ENCODE data around the gene MAJIN.

Gene MAJIN

DNA sequence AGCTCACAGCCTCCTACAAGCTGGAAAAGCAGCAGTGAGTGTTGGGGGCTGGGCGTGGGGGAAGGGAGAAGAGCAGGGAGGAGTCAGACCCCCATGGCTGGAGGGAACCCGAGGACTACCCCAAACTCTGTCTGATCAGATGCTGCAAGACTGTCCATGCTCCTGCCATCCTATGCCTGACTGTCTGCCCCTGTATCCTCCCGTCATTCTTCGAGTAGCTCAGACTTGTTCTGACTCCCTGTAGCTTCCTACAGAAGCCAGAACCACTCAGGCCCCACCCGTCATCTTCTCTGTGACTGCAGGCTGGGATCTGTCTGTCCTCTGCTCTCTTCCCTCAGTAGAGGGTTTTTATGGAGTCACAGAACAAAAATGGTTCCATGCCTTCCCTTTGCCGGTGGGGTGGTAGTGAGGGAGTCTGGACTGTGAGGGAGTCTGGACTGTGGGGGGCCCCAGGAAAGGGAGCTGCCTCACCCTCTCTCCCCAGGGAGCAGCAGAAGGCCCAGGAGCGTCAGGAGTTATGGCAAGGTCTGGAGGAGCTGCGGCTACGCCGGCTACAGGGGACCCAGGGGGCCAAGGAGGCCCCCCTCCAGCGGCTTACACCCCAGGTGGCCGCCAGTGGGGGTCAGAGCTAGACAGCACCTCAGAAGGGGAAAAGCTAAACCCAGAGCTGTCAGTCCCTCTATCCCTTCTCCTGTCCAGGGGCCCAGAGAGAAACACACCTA is 38.5 kb downstream of the MAJIN start:
- Histone ChIP-seq H3K4me3 (ENCODE audit: low read length) (no peak overlapping the region), H3K27me3 (ENCODE audit: low read depth, low read length) (0 out of 2 replicates have a peak, but pooled peaks cover under 1% of the 10 kb centered on the region), H3K9me3 (ENCODE audit: insufficient read depth, low read length) (no peaks in the 10 kb centered on the region), H3K36me3 (replicated peaks; ENCODE audit: low read depth, low read length) (peaks cover 15% of the 10 kb centered on the region), H4K20me1 (ENCODE audit: insufficient read depth, low read length) (no peaks in the 10 kb centered on the region), H3K79me2 (ENCODE audit: low read length) (no peaks in the 10 kb centered on the region), H3K27ac (ENCODE audit: low read length) (no peak overlapping the region), H3K4me2 (ENCODE audit: low read length) (no peak overlapping the region), H3K9ac (ENCODE audit: low read length) (no peak overlapping the region), H3K4me1 (ENCODE audit: low read length) (no peaks in the 10 kb centered on the region), H2AFZ (ENCODE audit: low read depth, low read length) (no peak overlapping the region)
- no peak for TF ChIP-seq EZH2phosphoT487 (IDR thresholded peaks at IDR 0.05; ENCODE audit: low read depth)
- TF ChIP-seq, protein P1, sequence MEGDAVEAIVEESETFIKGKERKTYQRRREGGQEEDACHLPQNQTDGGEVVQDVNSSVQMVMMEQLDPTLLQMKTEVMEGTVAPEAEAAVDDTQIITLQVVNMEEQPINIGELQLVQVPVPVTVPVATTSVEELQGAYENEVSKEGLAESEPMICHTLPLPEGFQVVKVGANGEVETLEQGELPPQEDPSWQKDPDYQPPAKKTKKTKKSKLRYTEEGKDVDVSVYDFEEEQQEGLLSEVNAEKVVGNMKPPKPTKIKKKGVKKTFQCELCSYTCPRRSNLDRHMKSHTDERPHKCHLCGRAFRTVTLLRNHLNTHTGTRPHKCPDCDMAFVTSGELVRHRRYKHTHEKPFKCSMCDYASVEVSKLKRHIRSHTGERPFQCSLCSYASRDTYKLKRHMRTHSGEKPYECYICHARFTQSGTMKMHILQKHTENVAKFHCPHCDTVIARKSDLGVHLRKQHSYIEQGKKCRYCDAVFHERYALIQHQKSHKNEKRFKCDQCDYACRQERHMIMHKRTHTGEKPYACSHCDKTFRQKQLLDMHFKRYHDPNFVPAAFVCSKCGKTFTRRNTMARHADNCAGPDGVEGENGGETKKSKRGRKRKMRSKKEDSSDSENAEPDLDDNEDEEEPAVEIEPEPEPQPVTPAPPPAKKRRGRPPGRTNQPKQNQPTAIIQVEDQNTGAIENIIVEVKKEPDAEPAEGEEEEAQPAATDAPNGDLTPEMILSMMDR (IDR thresholded peaks at IDR 0.05; ENCODE audit: low read depth, low read length), result no peak

DNA sequence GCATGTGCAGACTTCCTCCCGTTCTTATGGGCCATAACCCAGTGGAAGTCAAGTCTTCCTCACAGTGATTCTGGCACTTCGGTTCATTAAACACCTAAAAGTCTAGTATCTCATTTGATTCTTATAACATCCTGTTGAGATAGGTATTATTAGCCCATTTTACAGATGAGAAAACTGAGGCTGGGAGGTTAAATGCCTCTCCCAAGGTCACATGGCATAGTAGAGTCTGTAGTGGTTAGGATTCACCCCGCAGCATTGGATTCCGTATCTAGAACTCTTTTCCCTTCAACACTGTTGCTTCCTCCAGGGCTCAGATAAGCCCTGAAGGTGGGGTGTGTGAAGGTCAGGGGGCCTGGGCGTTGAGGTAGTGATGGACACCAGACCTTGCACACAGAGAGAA is 39.6 kb downstream of the MAJIN start:
- Histone ChIP-seq H4K20me1 (ENCODE audit: insufficient read depth, low read length) (no peaks in the 10 kb centered on the region), H3K4me3 (ENCODE audit: low read length) (no peak overlapping the region), H3K9me3 (ENCODE audit: insufficient read depth, low read length) (no peaks in the 10 kb centered on the region), H3K27me3 (ENCODE audit: low read depth, low read length) (no peaks in the 10 kb centered on the region), H2AFZ (ENCODE audit: low read depth, low read length) (no peak overlapping the region), H3K9ac (ENCODE audit: low read length) (no peak overlapping the region), H3K36me3 (replicated peaks; ENCODE audit: low read depth, low read length) (peaks cover 19% of the 10 kb centered on the region), H3K4me1 (ENCODE audit: low read length) (no peaks in the 10 kb centered on the region), H3K27ac (ENCODE audit: low read length) (no peak overlapping the region), H3K79me2 (ENCODE audit: low read length) (no peaks in the 10 kb centered on the region), H3K4me2 (ENCODE audit: low read length) (no peak overlapping the region)
- TF ChIP-seq, protein P1 (IDR thresholded peaks at IDR 0.05; ENCODE audit: low read depth, low read length), result no peak
- no peak for TF ChIP-seq EZH2phosphoT487 (IDR thresholded peaks at IDR 0.05; ENCODE audit: low read depth)

DNA sequence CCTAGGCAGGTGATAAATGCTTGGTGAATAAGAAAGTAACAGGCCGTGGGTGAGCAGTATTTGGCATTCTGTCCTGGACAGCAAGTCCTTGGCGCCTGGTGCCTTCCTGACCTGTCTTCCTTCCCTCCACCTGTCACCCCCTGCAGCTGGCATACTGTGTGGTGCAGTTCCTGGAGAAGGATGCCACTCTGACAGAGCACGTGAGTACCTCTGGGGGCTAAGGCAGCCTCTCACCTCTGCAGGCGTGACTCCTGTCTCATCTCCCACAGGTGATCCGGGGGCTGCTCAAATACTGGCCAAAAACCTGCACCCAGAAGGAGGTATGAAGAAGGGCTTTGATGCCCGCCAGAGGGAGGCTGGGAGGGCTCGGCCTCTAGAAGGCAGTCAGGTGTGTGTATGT is 40.6 kb downstream of the MAJIN start:
- Histone ChIP-seq H3K4me2 (ENCODE audit: low read length) (no peak overlapping the region), H3K9ac (ENCODE audit: low read length) (no peak overlapping the region), H3K27me3 (ENCODE audit: low read depth, low read length) (no peaks in the 10 kb centered on the region), H3K36me3 (replicated peaks; ENCODE audit: low read depth, low read length) (peaks cover 19% of the 10 kb centered on the region), H3K4me3 (ENCODE audit: low read length) (no peak overlapping the region), H3K27ac (ENCODE audit: low read length) (no peak overlapping the region), H3K4me1 (ENCODE audit: low read length) (no peaks in the 10 kb centered on the region), H4K20me1 (ENCODE audit: insufficient read depth, low read length) (no peaks in the 10 kb centered on the region), H3K79me2 (ENCODE audit: low read length) (no peaks in the 10 kb centered on the region), H3K9me3 (ENCODE audit: insufficient read depth, low read length) (no peaks in the 10 kb centered on the region), H2AFZ (ENCODE audit: low read depth, low read length) (no peak overlapping the region)
- no peak for TF ChIP-seq EZH2phosphoT487 (IDR thresholded peaks at IDR 0.05; ENCODE audit: low read depth)
- TF ChIP-seq, protein P1 (IDR thresholded peaks at IDR 0.05; ENCODE audit: low read depth, low read length), result no peak

DNA sequence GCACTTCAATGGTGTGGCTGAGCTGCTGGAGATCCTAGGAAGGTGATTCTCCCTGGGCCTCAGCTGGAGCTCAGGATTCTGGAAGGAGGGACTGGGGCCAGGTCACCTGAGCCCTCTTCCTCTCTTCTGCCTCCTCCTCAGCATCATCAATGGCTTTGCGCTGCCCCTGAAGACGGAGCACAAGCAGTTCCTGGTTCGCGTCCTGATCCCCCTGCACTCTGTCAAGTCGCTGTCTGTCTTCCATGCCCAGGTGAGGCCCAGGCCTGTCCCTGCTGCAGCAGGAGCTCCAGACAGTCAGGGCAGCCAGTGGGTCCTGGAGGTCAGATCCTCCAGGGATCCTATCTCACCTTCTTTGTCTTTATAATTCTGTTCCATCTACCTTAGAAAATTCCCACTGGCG is 41.6 kb downstream of the MAJIN start:
- no peak overlapping the region for H3K27ac ChIP-seq (ENCODE audit: low read length)
- TF ChIP-seq, protein P1 (IDR thresholded peaks at IDR 0.05; ENCODE audit: low read depth, low read length), result no peak
- TF ChIP-seq EZH2phosphoT487 (IDR thresholded peaks at IDR 0.05; ENCODE audit: low read depth), result no peak
- peaks cover 1% of the 10 kb centered on the region for H3K4me1 ChIP-seq (ENCODE audit: low read length)
- H3K79me2 ChIP-seq (ENCODE audit: low read length), result no peaks in the 10 kb centered on the region
- H2AFZ ChIP-seq (ENCODE audit: low read depth, low read length), result no peak overlapping the region
- no peak overlapping the region for H3K9ac ChIP-seq (ENCODE audit: low read length)
- no peaks in the 10 kb centered on the region for H3K27me3 ChIP-seq (ENCODE audit: low read depth, low read length)
- H3K4me2 ChIP-seq (ENCODE audit: low read length), result no peak overlapping the region
- no peak overlapping the region for H3K4me3 ChIP-seq (ENCODE audit: low read length)
- peaks cover 18% of the 10 kb centered on the region for H3K36me3 ChIP-seq (replicated peaks; ENCODE audit: low read depth, low read length)
- no peaks in the 10 kb centered on the region for H4K20me1 ChIP-seq (ENCODE audit: insufficient read depth, low read length)
- H3K9me3 ChIP-seq (ENCODE audit: insufficient read depth, low read length), result no peaks in the 10 kb centered on the region

Measured in OCI-LY3 (cell line).